ENCODE measurements around the gene CRYGA.

CRYGA gene

GRCh38 chr2:208147759-208148158 is 15.6 kb downstream of the CRYGA start:
- Histone ChIP-seq H3K4me3 (ENCODE audit: low read length) (no peak overlapping the region), H3K9me2 (replicated peaks; ENCODE audit: control insufficient read depth, low read length) (no peaks in the 10 kb centered on the region), H3K27ac (ENCODE audit: low read depth, low read length) (no peak overlapping the region), H3K36me3 (ENCODE audit: control insufficient read depth, low read length) (no peaks in the 10 kb centered on the region), H3F3A (ENCODE audit: control insufficient read depth, insufficient read depth) (no peaks in the 10 kb centered on the region), H3K4me1 (ENCODE audit: control insufficient read depth, low read length) (no peaks in the 10 kb centered on the region), H3K79me2 (ENCODE audit: control insufficient read depth, low read length) (no peaks in the 10 kb centered on the region), H3K9me3 (ENCODE audit: control insufficient read depth, insufficient read depth, low read length) (no peaks in the 10 kb centered on the region; the same call in 1 of the 2 replicates), H3K4me2 (ENCODE audit: low read length) (no peak overlapping the region), H4K20me1 (ENCODE audit: control insufficient read depth, insufficient read depth, low read depth, low read length) (no peaks in the 10 kb centered on the region; the same call in 1 of the 2 replicates), H3K27me3 (ENCODE audit: control insufficient read depth, low read length) (no peaks in the 10 kb centered on the region)
- TF ChIP-seq EZH2phosphoT487 (IDR thresholded peaks at IDR 0.05; ENCODE audit: borderline replicate concordance, low read length), result no peak
- no peak for TF ChIP-seq CTCF (IDR thresholded peaks at IDR 0.05; ENCODE audit: low read depth, low read length, poor library complexity, severe bottlenecking)

- Histone ChIP-seq H3K27ac (ENCODE audit: low read depth, low read length) (no peak overlapping the region), H3K79me2 (ENCODE audit: control insufficient read depth, low read length) (no peaks in the 10 kb centered on the region), H3K9me3 (ENCODE audit: control insufficient read depth, insufficient read depth, low read length) (no peaks in the 10 kb centered on the region; the same call in 1 of the 2 replicates), H4K20me1 (ENCODE audit: control insufficient read depth, insufficient read depth, low read depth, low read length) (no peaks in the 10 kb centered on the region; the same call in 1 of the 2 replicates), H3K36me3 (ENCODE audit: control insufficient read depth, low read length) (no peaks in the 10 kb centered on the region), H3K4me2 (ENCODE audit: low read length) (no peak overlapping the region), H3K4me3 (ENCODE audit: low read length) (no peak overlapping the region), H3K27me3 (ENCODE audit: control insufficient read depth, low read length) (no peaks in the 10 kb centered on the region), H3F3A (ENCODE audit: control insufficient read depth, insufficient read depth) (no peaks in the 10 kb centered on the region), H3K9me2 (replicated peaks; ENCODE audit: control insufficient read depth, low read length) (no peaks in the 10 kb centered on the region), H3K4me1 (ENCODE audit: control insufficient read depth, low read length) (no peaks in the 10 kb centered on the region)
- TF ChIP-seq EZH2phosphoT487 (IDR thresholded peaks at IDR 0.05; ENCODE audit: borderline replicate concordance, low read length) (no peak), CTCF (IDR thresholded peaks at IDR 0.05; ENCODE audit: low read depth, low read length, poor library complexity, severe bottlenecking) (no peak)
Observed at GRCh38 chr2:208147008-208147407, 16.4 kb downstream of the CRYGA start.

GRCh38 chr2:208146006-208146405 is 17.4 kb downstream of the CRYGA start, which contains the start of gene CRYGB:
TSS of gene CRYGB (minus strand) at chr2:208146158. CDS start at chr2:208146120, 38 bp downstream.
- H4K20me1 ChIP-seq (ENCODE audit: control insufficient read depth, insufficient read depth, low read depth, low read length), result no peaks in the 10 kb centered on the region; the same call in 1 of the 2 replicates
- no peaks in the 10 kb centered on the region for H3K27me3 ChIP-seq (ENCODE audit: control insufficient read depth, low read length)
- H3K9me3 ChIP-seq (ENCODE audit: control insufficient read depth, insufficient read depth, low read length), result no peaks in the 10 kb centered on the region
- H3K4me3 ChIP-seq (ENCODE audit: low read length), result no peak within 1 kb of the TSS
- no peaks in the 10 kb centered on the region for H3K36me3 ChIP-seq (ENCODE audit: control insufficient read depth, low read length)
- H3K27ac ChIP-seq (ENCODE audit: low read depth, low read length), result no peak within 1 kb of the TSS
- H3K4me2 ChIP-seq (ENCODE audit: low read length), result no peak within 1 kb of the TSS
- H3K9me2 ChIP-seq (replicated peaks; ENCODE audit: control insufficient read depth, low read length), result no peaks in the 10 kb centered on the region
- H3K79me2 ChIP-seq (ENCODE audit: control insufficient read depth, low read length), result no peaks in the 10 kb centered on the region
- no peaks in the 10 kb centered on the region for H3K4me1 ChIP-seq (ENCODE audit: control insufficient read depth, low read length)
- no peaks in the 10 kb centered on the region for H3F3A ChIP-seq (ENCODE audit: control insufficient read depth, insufficient read depth)
- TF ChIP-seq EZH2phosphoT487 (IDR thresholded peaks at IDR 0.05; ENCODE audit: borderline replicate concordance, low read length) (no peak), CTCF (IDR thresholded peaks at IDR 0.05; ENCODE audit: low read depth, low read length, poor library complexity, severe bottlenecking) (no peak)
